ENCODE data around the gene ITPR1.
"Not testable (repeated sequence)": the region's sequence is repeated elsewhere in the genome, so short reads cannot be mapped to it uniquely, and the experiment has no call there.

Gene ITPR1

GRCh38 chr3:4748701-4749378 is 255.7 kb downstream of the ITPR1 start:
- DNase-seq = no peak

- DNase-seq = no peak
These were observed 256.4 kb downstream of the ITPR1 start for GRCh38 chr3:4749567-4750002.

GRCh38 chr3:4750306-4750968 is 257.3 kb downstream of the ITPR1 start:
- DNase-seq = no peak

DNA sequence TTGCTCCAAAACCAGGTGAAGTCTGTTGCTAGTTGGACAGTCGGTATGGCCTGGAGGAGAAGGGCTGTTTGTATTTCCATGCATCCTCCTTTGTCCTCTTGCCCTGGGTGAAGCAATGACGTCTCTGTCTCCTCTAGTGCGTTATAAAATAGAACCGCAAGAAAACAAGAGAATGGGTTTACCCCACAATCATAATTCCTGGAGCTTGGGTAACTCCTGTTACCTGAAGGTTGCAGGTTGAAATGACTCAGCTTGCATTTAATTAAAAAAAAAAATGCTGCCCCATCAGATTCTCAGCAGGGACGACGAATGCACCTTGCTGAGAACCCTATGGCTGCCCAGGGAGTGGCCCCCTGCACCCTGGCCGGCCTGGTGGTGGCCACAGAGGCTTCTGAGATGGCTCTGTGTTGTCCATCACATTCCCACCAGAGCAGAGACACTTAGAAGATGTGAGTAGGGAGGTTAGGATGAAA is 257.9 kb downstream of the ITPR1 start:
- DNase-seq = no peak

- no peak for DNase-seq
These were observed 258.5 kb downstream of the ITPR1 start for GRCh38 chr3:4751502-4752101.

DNA sequence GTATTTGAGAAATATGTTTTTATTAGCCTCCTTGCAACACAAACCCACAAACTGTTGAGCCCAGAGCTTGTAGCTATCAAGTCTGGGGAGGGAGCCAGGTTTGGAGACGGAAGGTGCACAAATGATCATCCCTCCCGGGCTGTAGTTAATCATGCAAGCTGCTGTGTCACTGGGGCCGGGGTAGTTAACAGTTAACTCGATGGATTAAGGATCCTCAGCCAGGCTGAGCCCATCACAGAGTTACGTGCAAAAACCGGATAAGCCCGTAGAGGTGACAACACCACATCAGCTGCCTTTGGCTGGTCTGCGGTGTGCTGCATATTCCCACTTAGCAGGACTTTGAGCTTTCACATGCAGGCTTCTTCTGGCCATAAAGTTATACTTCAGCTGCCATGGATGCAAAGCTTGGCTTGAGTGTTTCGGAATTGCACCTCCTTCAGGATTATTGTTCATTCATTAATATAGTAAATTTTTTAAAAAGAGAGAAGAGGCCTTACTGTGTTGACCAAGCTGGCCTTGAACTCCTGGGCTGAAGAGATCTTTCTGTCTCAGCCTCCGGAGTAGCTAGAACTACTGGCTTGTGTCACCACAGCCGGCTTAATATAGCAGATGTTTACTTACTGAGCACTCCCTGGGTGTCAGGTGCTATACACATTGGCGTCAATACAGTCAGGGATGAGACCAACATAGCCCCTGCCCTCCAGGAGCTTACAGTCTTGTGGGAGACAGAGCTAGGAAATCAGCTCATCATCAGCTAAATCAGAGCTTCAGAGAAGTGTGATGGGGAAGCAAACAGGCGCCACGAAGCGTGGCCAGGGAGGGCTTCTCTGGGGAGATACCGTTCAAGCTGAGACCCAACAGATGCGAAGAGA is 259.3 kb downstream of the ITPR1 start:
- DNase-seq = no peak

DNA sequence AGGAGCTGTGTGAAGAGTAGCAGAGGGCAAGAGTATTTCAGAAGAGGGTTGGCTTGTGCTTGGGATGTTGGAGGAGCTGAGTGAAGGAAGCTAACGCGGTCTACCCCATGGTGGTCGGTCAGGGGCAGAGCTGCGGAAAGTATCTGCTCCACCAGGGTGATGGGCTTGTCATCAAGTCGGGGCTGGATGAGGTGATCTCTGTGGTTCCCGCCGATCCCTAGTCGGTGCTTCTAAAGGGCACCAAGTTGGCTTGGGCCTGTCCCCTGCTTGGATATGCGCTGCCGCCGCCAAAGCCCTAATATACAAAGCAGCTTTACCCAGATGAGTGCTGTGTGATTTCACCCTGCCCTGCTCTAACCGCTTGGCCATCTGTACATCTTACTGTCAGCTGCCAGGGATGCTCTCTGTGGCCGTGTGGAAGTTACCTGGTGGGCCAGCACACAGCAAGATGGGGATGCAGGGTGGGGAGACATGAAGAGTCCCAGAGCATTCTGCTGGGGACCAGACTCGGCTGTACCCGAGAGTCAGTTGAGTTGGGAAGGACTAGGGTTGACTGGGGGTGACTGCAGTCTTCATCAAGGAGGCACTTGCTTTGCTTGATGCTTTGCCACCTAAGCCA is 260.0 kb downstream of the ITPR1 start:
- DNase-seq = no peak

DNA sequence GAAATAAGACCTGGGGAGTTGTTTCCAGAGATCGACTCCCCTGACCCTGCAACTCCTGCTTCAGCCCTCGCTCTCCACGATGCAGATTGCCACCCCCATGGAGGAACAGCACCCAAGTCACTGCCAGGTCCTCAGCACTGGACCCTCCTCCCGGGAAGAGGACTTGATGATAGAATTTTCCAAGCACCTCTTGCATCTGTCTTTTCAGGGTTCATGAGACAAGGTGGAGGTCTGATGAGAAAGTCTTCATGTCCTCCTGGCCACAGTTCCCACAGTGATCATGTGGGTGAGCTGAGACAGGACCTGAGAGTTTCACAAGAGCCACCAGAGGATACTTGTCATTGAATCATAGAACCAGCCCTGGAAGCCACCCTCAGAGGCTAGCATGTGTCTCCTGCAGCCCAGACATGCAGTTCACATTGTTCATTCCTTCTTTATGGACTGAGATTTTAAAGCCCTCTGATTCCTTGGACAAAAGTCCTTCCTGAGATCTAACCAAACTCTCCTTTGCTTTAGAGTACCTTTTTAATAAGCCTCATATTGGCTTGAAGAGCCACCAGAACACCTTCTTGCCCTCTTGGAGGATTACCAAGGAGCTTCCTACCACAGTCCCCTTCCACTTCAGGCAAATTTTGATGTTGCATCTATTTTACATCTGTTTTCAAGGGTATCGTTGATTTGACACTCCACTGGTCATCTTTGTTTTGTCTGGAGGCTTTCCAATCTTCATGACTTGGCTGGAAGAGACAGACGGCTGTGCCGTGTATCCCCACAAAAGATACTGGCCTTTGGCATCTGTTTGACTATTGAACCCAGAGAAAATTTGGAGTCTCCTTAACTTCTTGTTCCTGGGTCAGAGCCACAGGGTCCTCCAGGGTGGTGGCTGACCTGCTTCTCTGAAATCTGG is 261.3 kb downstream of the ITPR1 start:
- DNase-seq = no peak

DNA sequence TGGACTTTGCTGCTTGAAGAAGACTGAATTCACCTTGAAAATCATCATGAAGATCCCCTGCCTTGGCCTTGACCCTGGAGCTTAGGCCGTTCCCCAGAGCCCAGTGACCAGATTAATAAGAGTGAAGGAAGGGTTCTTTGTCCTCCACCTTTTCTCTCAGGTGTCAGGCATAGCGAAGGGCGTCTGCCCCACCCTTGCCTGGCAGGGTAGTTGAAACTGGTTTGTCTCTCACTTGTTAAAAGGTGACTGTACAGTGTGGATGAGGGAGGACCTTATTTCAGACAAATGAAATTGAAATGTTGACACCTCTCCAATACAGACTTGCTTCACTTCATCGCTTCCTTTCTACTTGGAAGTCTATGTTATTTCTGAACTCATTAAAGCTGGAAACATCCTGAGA is 262.4 kb downstream of the ITPR1 start:
- no peak for DNase-seq

- no peak for DNase-seq
These were observed 263.1 kb downstream of the ITPR1 start for GRCh38 chr3:4756057-4756775.

DNA sequence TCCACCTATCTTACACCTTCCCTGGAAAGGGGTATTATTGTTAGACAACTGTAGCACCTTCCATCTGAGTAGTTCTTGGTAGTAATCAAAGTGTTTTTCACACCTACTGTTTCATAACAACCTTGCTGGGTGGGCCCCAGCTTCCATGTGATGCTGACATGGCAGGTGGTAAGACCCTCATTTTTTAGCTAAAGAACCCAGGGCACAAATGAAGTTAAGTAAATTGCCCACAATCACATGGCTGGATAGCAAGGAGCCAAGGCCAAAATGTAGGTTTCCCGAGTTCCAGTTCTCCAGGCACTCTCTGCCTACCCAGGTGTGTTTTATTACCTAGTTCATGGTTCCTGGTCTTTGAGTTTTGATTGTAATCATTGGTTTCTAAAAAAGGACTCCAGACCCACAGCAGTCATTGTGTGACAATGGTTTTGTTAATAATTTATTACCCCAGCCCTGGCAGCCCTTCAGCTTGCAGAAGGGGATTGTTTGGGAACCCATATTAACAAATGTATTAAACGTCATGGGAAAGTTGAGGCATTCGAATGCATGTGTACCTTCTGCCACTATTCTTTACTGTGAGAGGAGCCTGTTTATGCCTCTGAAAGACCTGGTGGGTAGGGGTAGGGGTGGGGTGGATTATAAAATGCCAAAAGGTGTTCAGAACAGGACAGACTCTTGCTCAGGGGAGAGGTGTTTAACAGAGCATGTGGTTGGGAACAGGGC is 263.9 kb downstream of the ITPR1 start:
- DNase-seq = no peak

DNA sequence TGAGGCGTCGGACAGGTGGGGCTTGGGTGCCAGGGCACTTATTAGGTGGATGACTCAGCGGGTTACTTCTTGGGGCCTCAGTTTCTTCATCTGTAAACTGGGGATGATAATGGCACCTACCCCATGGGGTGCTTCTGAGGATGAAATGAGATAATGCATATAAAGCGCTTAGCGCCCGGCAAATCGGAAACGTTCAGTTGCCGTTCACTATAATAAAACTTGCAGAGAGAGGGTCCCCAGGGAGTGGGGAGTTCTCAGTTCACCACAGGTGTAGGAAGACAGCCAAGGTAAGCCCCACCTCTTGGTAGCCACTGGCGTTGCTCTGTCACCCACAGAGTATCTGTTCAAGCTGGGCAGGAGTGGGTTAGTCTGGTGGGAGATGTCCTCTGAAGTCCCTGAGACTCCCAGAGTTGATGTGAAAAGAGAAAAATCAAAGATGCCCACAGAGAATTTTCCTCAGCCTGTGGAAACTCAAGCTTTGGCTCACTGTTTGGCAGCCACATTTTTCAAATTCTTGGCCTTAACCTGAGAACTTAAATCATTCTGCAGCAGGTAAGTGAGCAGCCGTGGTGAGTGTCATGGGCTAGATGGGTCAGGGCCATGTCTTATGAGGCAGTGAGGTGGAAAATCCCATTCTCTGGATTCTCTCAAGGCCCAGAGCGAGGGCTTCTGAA is 264.6 kb downstream of the ITPR1 start:
- DNase-seq = no peak

DNA sequence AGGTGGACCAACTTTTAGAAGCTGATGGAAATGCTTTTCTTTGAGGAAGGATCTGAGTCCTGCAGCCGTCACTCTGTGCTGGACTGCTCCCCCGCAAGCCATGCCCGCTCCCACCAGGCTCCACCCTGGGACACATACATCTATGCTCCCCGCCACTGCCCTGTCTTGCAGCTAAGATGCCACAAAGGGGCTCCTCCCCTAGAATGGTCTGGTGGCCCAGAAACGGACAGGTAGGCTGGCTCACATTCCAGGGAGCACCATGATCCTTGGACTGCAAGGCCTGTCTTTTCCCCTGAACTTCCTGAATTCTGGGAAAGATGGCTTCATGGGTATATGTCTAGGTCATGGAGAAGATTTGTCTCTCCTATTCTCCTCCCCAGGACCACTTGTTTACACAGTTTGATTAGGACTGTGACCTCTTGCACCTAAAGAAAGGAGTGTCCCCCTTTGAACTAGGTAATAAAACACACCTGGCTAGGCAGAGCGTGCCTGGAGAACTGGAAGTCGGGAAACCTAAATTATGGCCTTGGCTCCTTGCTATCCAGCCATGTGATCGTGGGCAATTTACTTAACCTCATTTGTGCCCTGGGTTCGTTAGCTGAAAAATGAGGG is 265.2 kb downstream of the ITPR1 start:
- DNase-seq = no peak

DNA sequence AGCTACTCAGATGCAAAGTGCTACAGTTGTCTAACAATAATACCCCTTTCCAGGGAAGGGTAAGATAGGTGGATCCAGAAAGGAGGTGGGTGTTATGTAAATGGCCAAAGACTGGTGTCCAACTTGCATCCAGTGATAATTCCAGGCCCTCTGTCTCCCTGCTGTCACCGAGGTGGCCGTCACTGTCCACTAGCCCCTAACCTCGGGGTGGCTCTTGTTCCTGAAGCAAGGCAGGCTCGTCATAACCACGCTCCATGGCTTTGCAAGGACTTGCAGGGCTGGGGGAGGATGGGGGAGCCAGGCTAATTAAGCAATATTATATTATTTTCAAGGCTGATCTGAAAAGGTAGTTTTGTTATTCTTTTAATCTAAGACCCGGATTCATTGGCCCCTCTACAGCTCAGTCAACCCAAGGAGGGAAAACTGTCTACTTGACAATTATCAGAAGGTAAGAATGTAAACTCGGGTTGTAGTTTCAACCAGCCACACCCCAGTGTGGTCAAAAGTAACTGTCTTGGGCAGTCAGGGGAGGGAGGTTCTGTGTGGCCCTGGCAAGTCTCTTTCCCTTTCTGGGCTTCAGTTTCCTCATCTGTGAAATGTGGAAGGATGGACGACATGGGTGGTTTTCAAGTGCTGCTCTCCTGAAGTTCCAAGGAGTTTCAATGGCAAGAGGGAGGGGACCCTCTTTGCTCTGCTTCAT is 266.0 kb downstream of the ITPR1 start:
- DNase-seq = no peak

GRCh38 chr3:4759689-4760312 is 266.7 kb downstream of the ITPR1 start:
- DNase-seq = no peak

GRCh38 chr3:4761759-4762158 is 268.6 kb downstream of the ITPR1 start:
- no peak for DNase-seq

DNA sequence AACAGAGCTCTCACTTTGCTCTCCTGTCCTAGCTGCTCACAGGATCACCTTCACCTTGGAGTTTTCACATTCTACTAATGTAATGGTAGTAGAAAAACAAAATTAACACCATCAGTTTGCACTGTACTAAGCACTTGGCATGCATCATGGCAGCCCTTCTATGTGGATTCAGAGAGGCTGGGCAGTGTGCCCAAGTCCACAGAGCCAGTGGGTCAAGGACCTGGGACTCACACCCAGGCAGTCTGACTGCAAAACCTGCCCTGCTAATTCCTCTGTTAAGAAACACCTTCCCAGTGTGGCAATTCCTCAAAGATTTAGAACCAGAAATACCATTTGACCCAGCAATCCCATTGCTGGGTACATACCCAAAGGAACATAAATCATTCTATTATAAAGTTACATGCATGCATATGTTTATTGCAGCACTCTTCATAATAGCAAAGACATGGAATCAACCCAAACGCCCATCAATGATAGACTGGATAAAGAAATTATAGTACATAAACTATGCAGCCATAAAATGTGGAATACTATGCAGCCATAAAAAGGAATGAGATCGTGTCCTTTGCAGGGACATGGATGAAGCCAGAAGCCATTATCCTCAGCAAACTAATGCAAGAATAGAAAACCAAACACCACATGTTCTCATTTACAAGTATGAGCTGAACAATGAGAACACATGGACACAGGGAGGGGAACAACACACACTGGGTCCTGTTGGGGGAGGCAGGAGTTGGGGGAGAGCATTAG is 269.5 kb downstream of the ITPR1 start:
- not testable (repeated sequence) for DNase-seq

Measured in effector CD8-positive, alpha-beta T cell (primary cell).